ENCODE results near the gene SLC6A2.

The SLC6A2 gene

DNA sequence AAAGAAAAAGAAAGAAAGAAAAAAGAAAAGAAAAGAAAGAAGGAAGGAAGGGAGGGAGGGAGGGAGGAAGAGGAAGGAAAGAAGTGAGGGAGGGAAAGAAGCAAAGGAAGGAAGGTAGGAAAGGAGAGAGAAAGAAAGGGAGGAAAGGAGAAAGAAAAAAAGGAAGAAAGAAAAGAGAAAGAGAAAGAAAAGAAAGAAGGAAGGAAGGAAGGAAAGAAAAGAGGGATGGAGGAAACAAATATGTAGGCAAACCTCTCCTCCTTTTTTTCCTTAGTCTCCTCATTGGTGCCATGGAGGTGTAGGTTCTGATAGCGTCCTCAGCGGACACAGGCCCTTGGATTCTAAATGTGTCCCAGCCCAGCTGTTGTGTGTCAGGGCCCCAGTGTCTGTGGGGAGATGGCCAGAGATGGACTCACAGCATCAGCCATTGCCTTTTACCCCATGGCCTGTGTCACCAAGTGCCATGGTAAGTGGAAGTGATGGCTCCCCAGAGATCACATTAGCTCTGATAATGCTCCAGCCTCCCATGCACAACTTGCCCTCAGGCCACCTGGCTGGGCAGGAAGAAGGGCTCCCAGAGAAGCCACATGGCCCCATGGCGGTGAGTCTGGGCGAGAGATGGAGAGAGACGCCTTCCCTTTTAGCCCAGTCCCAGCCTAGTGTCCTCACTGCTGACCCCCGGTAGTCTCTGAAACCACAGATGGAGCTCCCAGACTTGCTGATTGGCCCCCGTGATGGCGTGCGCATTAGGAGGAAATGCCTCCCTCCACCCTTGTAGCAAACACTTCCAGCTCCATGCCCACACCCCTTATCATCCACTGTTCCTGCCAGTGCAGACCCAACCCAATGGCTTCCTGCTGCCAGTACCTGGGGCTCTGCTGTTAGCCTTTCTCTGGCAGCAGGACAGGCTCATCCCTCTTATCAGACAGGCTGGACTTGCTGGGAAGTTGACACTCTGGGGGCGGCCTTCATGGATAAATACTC, 3.7 kb upstream of the SLC6A2 start:
- DNase-seq, result no peak

DNA sequence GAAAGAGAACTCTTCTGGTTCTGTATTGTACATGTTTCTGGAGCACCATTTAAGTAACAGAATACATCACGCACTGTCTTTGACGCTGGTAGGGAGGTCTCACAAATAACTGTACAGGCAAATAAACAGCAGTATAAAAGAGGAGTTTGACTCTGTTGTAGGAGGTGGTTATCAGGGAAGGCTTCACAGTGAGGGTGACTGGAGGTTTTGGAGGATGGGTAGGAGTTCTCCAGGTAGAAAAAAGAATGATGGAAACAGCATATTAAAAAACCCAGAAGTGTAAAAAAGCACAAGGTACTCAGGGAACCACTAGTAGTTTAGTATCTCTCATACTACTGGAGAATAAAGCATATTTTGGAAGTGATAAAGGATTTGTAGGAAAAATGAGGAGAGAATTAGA, 2.7 kb upstream of the SLC6A2 start:
- no peak for DNase-seq

DNA sequence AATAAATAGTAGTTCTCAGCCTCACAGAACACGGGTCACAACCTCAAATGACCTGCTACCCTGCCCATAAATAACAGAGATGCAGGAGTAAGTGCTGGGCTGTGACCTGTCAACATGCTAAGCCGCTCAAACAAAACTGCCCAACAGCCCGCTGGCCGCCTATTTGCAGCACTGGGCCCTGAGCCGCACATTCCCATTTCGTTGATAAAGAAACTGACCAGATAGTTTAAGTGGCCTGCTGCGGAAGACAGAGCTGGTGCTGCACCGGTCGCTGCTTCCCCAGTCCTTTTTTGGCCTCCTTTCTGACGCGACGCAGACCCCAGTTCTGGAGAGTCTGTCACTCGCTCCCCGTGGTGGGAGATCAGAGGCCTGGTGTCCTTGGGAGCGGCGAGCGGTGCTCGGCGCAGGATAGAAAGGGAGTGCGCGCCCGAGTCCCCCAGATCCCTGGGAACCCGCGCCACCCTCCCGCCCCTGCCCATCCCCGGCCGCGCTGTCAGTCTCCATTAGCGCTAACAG, 349 bp upstream of the SLC6A2 start:
- no peak for DNase-seq

DNA sequence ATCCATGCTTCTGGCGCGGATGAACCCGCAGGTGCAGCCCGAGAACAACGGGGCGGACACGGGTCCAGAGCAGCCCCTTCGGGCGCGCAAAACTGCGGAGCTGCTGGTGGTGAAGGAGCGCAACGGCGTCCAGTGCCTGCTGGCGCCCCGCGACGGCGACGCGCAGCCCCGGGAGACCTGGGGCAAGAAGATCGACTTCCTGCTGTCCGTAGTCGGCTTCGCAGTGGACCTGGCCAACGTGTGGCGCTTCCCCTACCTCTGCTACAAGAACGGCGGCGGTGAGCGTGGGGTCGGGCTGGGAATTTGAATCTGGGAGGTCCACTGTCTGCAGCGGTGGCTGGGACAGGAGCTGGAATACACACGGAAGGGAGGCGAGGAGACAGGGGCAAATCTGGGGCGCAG, 904 bp downstream of the SLC6A2 start:
- DNase-seq, result no peak

DNA sequence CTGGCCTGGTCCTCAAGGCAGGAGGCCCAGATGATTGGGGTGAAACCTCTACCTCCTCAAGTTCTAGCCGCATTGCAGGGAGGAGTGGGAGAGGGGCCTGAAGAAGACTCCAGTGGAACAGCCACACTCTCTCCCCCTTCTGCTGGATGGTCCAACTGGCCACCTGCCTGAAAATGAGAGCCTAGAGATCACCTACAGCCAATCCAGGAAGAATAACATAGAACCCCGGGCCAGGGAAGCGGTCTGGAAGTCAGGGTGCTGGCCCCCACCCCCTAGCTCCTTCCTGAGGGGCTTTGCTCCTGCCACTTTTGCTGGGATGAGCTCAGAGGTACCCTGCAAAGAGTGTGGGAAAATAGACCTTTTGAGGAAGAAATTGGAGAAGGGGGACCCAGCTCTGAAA, 1.8 kb downstream of the SLC6A2 start:
- no peak for DNase-seq

DNA sequence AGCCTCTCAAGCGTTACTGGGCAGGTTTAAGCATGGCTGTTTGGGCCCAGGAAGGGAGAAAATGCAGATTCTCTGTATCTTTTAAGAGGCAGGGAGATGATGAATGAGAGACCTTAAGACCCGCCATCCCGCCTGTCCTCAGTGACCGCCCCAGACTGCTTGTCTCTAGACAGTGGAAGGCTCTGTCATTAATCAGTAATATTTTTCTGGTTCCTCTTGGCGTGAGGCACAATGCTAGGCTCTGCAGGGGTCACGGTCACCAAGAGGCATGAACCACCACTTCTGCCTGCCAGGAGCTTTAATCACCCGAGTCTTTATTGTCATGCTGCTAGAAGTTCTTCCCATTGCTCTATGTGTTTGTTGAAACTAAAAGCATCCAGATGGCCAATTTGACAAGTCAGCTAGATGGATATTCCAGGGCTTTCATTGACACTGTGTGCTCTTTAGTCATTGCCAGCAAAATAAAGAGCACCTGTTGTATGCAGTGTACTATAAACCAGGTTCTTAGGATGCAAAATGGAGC, 3.2 kb downstream of the SLC6A2 start:
- DNase-seq, result no peak

DNA sequence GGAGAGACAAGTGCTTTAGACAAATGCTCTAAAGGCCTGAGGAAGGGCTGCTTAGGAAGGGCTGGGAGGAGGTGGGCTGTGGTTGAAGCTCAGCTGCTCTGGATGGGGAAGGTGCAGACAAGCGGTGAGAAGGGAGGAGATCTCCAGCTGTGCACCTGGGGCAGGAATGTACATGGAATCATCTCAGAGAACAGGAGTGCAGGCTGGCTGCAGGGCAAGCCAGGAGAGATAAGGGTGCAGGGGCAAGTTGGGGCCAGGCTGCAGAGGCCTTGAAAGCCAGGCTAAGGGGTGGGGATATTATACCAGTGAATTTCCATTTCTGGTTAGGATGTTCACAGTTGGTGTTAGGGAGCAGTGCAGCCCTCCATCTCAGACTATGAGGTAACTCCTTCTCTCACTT, 4.2 kb downstream of the SLC6A2 start:
- no peak for DNase-seq

DNA sequence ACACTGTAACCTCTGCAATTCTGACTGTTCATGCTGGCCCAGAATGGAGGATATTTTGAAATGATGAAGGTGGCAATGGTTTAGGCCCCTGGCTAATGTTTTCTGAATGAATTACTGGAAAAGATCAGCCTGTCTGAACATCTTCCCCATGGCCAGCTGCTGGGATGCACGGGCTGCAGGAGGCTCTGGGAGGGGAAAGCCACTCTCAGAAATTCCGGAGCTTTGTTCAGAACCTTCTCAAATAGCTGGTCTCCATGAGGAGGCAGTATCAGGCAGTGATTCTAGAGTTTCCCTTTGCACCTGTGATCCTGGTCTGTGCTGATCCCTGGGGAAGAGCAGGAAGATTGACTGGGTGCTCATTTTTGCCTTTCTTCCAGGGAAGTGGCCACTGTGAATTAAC, 5.0 kb downstream of the SLC6A2 start:
- DNase-seq, result no peak

DNA sequence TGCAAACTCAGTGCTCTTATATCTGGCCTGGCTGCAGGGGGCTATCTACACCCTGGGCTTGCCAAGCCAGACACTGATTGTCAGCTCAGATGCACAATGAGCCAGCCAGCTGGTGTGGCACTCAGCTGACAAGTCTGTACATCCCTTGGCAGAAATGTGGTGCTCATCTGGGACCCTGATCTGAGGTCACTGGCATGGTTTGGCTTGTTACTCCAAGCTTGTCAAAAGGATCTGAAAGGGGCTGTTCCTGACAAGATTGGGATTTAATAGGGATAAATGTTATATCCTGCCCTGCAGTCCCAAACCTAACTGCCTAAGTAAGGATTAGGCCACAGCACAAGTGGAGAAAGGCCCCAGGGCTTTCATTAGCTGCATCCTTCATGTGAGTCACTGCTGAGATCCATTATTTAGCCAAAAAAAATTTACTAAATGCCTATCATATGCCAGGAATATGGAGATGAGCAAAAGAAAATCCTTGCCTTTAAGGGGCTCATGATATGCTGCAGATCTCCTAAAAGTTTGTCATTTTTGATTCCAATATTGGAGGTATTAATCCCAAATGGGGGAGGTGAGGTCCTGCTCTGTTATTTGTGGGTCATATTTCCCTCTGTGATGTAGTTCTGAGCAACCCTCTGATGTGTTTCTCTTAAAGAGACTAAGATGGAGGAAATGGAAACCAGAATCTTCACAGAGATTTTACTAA, 6.3 kb downstream of the SLC6A2 start:
- no peak for DNase-seq

DNA sequence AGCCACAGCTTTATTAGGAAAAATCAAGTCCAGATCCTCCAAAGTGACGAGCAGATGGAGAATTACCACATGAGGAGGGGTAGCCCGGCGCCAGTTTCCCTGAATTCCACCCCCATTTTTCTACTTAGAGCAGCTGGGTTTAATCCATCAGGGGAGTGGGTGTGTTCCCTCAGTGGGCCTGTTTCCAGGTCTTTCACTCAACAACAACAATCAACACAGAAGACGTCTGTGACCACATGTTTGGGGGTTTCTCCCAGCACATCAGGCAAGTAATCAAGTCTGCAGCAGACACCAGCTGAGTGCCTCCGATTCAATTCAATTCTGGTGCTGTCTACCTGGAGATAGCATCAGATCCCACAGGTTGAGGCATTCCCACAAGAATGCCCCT, 6.8 kb downstream of the SLC6A2 start:
- no peak for DNase-seq

DNA sequence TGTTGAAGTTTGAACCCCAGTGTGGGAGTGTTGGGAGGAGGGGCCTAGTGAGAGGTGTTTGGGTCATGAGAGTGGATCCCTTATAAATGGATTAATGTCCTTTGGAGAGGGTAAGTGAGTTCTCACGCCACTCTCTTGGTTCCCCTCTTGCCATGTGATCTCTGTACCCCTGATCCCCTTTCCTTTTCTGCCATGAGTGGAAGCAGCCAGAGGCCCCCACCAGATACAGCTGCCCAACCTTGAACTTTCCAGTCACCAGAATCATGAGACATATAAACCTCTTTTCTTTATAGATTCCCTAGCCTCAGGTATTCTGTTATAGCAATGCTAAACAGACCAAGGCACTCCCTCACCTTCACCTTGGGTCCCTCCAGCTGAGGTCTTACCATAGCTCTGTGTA, 7.4 kb downstream of the SLC6A2 start:
- no peak for DNase-seq

DNA sequence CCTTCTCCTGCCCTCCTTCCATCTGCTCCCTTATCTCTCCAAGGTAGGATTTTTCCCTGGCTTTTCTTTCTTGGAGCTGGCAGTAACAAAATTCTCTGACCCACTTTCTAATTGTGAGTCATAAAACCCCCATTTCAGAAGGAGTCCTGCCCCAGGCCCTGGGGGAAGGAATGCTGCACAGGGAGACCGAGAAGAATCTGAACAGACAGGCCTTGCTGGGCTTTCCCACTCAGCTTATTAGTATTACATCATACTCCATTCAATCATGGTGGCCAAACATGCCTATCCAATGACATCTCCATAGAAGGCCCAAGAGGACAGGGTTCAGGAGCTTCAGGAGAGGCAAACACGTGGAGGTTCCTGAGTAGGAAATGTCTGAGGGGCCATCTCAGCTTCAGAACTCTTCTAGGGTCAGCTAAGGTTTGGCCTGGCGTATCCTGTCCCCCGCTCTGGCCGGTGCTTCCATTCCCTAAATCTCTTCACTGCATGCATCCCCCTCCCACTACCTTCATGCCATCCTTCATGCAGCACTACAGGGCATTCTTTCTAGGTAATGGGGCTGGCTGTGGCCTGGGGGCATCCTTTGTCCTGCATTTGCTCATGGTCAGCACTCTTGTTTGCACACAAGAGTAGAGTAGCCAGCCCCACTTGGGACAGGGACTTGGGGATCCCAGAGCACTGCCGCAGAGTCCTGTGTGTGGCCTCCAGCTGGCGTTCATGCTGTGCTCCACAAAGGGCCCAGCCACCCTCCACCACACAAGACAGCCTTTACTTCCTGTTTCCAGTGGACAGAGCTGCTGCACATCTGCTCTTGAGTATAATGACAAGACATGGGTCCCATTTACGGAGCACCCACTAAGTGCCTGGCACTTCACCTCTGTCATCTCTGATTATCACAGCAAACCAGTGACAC, 8.2 kb downstream of the SLC6A2 start:
- DNase-seq, result no peak

DNA sequence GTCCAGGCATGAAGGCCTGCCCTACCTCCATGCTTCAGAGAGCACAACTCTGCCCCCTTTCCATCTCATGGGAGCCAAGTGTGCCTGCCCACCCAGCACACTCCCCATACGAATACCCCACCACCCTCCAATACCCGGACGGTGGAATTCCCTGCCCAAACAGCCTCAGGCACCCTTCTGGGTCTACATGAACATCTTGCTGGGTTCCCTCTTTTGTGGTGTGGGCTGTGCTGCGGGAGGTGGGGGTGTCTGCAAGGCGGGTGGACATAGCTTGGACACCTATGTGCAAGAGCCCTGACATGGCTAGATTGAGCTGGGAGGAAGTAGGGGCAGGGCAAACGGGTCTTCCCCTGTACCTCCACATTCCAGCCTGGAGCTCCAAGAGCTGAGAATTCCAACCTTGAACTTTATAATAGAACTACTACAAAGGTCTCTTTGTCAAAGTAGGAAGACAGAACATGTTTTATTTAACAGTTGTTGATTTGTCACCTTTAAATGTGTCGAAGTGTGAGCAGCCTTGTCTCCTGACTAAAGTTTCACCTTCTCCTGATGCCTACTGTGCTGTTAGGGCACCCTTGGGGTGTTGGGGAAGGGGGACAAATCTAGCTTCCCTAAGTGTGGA, 9.1 kb downstream of the SLC6A2 start:
- DNase-seq, result no peak

DNA sequence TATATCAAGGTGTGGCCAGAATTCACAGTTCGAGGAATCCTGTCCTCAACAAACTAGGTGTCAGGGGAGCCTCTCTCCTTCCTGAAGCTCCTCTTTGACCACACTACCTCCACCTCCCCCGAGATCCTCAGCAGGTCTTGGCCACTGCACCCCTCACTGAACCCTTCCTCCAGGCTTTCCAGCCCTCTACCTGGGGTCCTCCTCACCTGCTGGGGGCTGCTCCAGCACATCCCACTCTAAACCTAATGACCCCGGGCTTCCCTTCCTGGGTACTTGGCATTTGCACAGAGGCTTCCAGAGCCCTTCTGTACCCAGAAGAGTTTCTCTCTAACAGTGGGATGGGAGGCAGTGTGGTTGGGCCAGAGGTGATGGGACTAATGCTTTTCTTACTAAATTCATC, 9.7 kb downstream of the SLC6A2 start:
- DNase-seq, result no peak

DNA sequence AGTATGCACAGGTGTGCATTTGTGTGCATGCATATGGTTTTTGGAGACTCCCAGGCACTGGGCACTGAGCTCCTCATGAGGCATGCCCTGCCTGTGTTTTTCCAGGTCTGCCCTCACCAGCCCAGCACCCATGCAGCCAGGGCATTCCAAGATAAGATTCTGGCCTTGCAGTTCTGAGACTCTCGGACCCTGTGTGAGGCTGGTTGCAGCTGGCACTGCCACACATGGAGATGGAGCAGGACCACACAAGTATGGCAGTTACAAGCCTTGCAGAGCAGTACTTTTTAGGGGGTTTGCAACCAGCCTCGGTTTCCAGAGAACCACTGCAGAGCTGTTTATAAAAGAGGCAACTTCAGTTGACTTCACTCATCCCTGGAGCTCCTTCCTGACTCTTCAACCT, 10.2 kb downstream of the SLC6A2 start:
- no peak for DNase-seq

DNA sequence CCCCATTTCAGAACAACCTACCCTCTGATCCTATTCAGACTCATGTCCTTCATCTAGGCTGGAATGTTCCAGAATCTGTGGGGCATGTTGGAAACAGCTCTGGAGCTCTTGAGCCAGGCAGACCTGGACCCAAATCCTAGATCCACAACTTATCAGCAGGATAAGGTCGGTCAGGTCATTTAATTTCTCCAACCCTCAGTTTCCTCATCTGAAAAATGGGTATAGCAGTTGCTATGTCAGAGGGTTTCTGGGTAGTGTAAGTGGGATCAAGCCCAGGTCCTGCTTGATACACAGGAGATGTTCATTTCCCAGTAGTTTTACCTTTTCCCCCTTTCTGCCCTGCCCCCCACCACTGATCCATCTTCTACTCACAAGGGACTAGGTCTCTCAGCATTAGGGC, 12.0 kb downstream of the SLC6A2 start:
- no peak for DNase-seq

DNA sequence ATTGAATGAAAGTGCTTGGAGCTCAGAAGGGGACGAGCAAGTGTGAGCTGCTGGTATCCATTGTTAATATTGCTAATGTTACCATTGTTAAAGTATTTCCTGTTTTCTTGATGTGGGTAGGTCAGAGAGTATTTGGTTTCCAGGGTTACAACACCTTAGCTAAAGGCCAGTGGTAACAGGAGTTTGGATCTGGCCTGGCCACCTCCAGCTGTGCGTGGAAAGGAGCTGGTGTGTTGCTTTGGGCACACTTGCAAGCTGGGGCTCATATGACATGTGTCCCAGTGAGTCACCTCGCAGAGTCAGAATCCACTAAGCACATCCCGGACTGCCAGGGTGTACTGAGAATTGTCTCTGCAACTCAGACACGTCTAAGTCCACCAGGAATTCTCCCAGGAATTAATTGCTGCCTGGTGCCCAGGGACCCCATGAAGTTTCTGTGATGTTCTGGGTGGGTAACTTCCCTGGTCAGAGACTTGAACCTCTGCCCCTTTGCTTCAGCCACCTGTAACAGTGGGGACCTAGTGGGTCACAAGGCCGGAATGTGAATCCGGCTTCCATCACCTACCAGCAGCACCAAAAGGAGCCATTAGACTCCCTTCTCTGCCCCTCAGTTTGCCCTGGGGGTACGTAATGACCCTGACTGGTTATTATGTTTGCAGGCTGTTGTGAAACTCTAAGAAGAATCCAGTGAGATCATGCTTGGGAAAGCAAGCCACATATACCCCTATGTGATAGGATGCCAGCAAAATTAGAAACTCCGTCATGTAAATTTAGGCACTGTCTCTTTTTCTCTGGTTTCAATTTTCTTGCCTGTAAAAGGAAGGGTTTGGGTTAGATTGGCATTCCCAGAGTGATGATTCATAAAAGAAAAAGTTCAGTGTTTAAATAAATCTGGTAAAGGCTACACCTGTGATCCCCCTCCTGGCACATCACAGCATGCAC, 12.8 kb downstream of the SLC6A2 start:
- no peak for DNase-seq

DNA sequence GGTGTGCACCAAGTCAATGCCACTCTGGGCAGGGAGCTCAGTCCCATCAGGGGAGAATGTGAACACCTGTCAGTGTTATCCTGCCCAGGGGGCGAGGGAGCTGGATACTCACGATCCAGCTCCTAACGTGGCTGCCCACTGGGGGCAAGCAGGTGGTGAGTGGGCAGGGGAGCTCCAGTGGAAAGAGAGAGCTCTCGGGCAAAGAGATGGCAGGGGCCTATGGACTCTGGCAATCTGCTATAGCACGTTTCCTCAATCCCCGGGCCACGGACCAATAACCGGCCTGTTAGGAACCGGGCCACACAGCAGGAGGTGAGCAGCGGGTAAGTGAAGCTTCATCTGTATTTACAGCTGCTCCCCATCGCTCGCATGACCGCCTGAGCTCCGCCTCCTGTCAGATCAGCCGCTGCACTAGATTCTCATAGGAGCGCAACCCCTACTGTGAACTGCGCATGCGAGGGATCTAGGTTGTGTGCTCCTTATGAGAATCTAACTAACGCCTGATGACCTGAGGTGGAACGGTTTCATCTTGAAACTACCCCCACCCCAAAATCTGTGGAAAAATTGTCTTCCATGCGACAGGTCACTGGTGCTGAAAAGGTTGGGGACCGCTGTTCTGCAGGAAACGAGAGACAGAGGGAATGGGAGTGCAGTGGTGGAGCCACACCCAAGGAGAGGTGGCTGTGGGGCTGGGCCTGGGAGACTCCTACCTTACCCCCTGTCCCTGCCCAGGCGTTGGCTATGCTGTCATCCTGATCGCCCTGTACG, 15.6 kb downstream of the SLC6A2 start:
- no peak for DNase-seq

DNA sequence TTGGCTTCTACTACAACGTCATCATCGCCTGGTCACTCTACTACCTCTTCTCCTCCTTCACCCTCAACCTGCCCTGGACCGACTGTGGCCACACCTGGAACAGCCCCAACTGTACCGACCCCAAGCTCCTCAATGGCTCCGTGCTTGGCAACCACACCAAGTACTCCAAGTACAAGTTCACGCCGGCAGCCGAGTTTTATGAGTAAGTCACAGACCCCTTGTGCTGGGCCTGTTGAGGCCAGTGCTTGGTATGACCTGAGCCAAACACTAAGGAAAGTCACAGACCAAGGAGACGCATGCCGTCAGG, 16.1 kb downstream of the SLC6A2 start:
- no peak for DNase-seq

DNA sequence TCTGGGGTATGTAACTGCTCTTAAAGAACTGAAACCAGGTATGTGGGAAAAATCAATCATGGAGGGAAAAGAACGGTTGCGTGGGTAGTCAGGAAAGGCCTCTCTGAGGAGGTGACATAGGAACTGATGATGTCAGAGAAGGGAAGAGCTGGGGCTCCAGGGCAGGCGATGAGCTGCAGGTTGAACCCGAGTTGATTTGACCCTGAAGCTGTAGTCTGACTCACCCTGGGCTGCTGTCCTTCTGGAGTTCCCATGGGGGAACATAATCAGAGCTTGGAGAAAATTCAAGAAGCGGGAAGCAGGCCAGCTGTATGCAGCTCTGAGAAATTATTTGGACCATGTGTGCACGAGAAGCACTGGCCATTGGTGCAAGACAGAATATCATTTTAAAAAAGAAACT, 16.7 kb downstream of the SLC6A2 start:
- DNase-seq, result no peak

All from CD4-positive, alpha-beta T cell treated with Interleukin-17A for 1 hour (primary cell).